Thymus (tissue), 11 donors: ENCODE results near the gene ATXN1. TPM values are rescaled to one million over a fixed set of nuclear protein-coding genes. Genes with fewer than 3 reads are reported as not detected.
A peak's percentile ranks its signal among the peaks of the same experiment; 100 is the strongest.

Experiments used
- DNase-seq, 9 donors: peaks; one replicate each; pipeline ENCODE4 v3.0.0-alpha.2; 2013; ENCODE audit warnings: low spot score in 9 of 9, low read depth in 6 of 9, missing footprints in 1 of 9
- H3K27ac ChIP-seq, 2 donors: one replicate each; pipeline ENCODE4 v1.5.1; 2013; ENCODE audit warnings: control low read depth in 1 of 2, low read depth in 1 of 2, low read length in 1 of 2, mild to moderate bottlenecking in 1 of 2, moderate library complexity in 1 of 2
- H3K27me3 ChIP-seq, 2 donors: one replicate each; pipeline ENCODE4 v1.5.1; 2013; ENCODE audit warnings: low read length in 1 of 2; ENCODE audit not compliant: control insufficient read depth in 2 of 2, insufficient read depth in 1 of 2
- H3K36me3 ChIP-seq, 2 donors: one replicate each; pipeline ENCODE4 v1.5.1; 2013; ENCODE audit warnings: low read length in 1 of 2, mild to moderate bottlenecking in 1 of 2, moderate library complexity in 1 of 2; ENCODE audit not compliant: control insufficient read depth in 2 of 2, insufficient read depth in 2 of 2
- H3K4me1 ChIP-seq, 2 donors: one replicate each; pipeline ENCODE4 v1.5.1; 2013; ENCODE audit warnings: low read length in 2 of 2; ENCODE audit not compliant: control insufficient read depth in 2 of 2, insufficient read depth in 2 of 2
- H3K4me3 ChIP-seq, 2 donors: one replicate each; pipeline ENCODE4 v1.5.1; 2013; ENCODE audit warnings: low read length in 2 of 2, control low read depth in 1 of 2, mild to moderate bottlenecking in 1 of 2
- H3K9me3 ChIP-seq, 2 donors: one replicate each; pipeline ENCODE4 v1.5.1; 2013; ENCODE audit warnings: low read length in 1 of 2, mild to moderate bottlenecking in 1 of 2; ENCODE audit not compliant: control insufficient read depth in 2 of 2, insufficient read depth in 1 of 2
- WGBS: extraction: QIAGEN DNeasy Blood & Tissue Kit; methylation state at CpG from one replicate; pipeline ENCODE4 v1.1.7; 2013; 5-methylcytosine and 5-hydroxymethylcytosine counted together
- polyA plus RNA-seq: library from polyadenylated mRNA; stranded (reverse); fragments of 200-250 nt; gene quantifications from one replicate; pipeline ENCODE4 v1.2.3, GENCODE V29; 2013
- total RNA-seq: library from RNA; stranded (reverse); fragments of 120-200 nt; gene quantifications from one replicate; pipeline ENCODE4 v1.2.4, GENCODE V29; 2013
- donor health status: healthy.

ATXN1 gene
- total and polyA plus RNA-seq, 2 donors = 6.8 to 7.1 TPM

- Histone ChIP-seq H3K27me3 (no peaks in the 10 kb centered on the region), H3K27ac (peak overlapping the region; percentile 96 to 98), H3K4me1 (peaks cover 58 to 79% of the 10 kb centered on the region in 2 donors), H3K4me3 (peak overlapping the region; percentile 6 to 28), H3K9me3 (no peaks in the 10 kb centered on the region), H3K36me3 (no peaks in the 10 kb centered on the region)
- WGBS = 21% methylated on average over 16 of the region's 16 CpGs
- peak in 8 of 9 donors; percentile 49 to 91 (median 75) for DNase-seq
These were observed 441.3 kb downstream of the ATXN1 start for GRCh38 chr6:16319813-16320532.

GRCh38 chr6:16318953-16319720, 442.1 kb downstream of the ATXN1 start:
- H3K4me1 ChIP-seq = peaks cover 52 to 73% of the 10 kb centered on the region in 2 donors
- 96% methylated on average over 8 of the region's 8 CpGs for WGBS
- peak overlapping the region; percentile 85 to 96 for H3K27ac ChIP-seq
- no peaks in the 10 kb centered on the region for H3K27me3 ChIP-seq
- H3K9me3 ChIP-seq = no peaks in the 10 kb centered on the region
- no peaks in the 10 kb centered on the region for H3K36me3 ChIP-seq
- no peak for DNase-seq
- peak overlapping the region in 1 of 2 donors; percentile 9 for H3K4me3 ChIP-seq

GRCh38 chr6:16318538-16318937, 442.7 kb downstream of the ATXN1 start:
- peak overlapping the region; percentile 79 to 96 for H3K27ac ChIP-seq
- WGBS = 25% methylated on average over 6 of the region's 6 CpGs
- H3K27me3 ChIP-seq = no peaks in the 10 kb centered on the region
- peaks cover 46 to 67% of the 10 kb centered on the region in 2 donors for H3K4me1 ChIP-seq
- no peaks in the 10 kb centered on the region for H3K36me3 ChIP-seq
- no peak overlapping the region for H3K4me3 ChIP-seq
- peak in 1 of 9 donors; percentile 65 for DNase-seq
- no peaks in the 10 kb centered on the region for H3K9me3 ChIP-seq

GRCh38 chr6:16316741-16317251, 444.5 kb downstream of the ATXN1 start:
- WGBS = 70% methylated on average over 7 of the region's 7 CpGs
- Histone ChIP-seq H3K27me3 (no peaks in the 10 kb centered on the region), H3K4me3 (no peak overlapping the region), H3K9me3 (no peaks in the 10 kb centered on the region), H3K36me3 (no peaks in the 10 kb centered on the region), H3K27ac (no peak overlapping the region), H3K4me1 (peaks cover 32 to 50% of the 10 kb centered on the region in 2 donors)
- peak in 3 of 9 donors; percentile 43 to 73 (median 44) for DNase-seq

- no peaks in the 10 kb centered on the region for H3K27me3 ChIP-seq
- DNase-seq = no peak
- 99% methylated on average over 4 of the region's 4 CpGs for WGBS
- no peak overlapping the region for H3K27ac ChIP-seq
- no peaks in the 10 kb centered on the region for H3K9me3 ChIP-seq
- peaks cover 13 to 28% of the 10 kb centered on the region in 2 donors for H3K4me1 ChIP-seq
- no peak overlapping the region for H3K4me3 ChIP-seq
- no peaks in the 10 kb centered on the region for H3K36me3 ChIP-seq
These were observed 447.0 kb downstream of the ATXN1 start for GRCh38 chr6:16314296-16314695.

- Histone ChIP-seq H3K9me3 (no peaks in the 10 kb centered on the region), H3K4me1 (peaks cover 11 to 23% of the 10 kb centered on the region in 2 donors), H3K4me3 (no peak overlapping the region), H3K27ac (no peak overlapping the region), H3K27me3 (no peaks in the 10 kb centered on the region), H3K36me3 (no peaks in the 10 kb centered on the region)
- no peak for DNase-seq
- WGBS = 85% methylated on average over 9 of the region's 9 CpGs
These were observed 447.5 kb downstream of the ATXN1 start for GRCh38 chr6:16313732-16314131.

DNA sequence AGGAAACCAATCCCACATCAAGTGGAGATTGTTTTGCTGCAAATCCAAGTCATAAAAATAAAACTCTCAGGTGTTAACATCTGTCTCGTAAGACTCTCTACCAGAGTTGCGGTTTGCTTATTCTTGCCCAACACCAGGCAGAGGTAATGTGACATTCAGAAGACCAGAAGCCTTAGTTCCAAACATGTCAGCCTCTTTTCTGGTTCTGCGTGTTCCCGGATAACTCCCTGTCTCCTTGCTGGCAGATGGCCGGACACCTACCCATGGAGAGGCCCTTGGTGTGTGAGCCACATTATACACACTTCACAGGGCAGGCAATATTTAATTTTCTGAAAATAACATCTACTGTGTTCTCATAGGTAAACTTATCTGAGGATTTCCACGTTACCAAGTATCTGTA, 449.5 kb downstream of the ATXN1 start:
- Histone ChIP-seq H3K27ac (no peak overlapping the region), H3K36me3 (no peaks in the 10 kb centered on the region), H3K9me3 (no peaks in the 10 kb centered on the region), H3K27me3 (no peaks in the 10 kb centered on the region), H3K4me1 (peaks cover under 1 to 5% of the 10 kb centered on the region in 2 donors), H3K4me3 (no peak overlapping the region)
- no peak for DNase-seq
- WGBS = 92% methylated on average over 6 of the region's 6 CpGs

- no peak for DNase-seq
- 96% methylated on average over 20 of the region's 20 CpGs for WGBS
- H3K4me3 ChIP-seq = no peak overlapping the region
These were observed 454.9 kb downstream of the ATXN1 start for GRCh38 chr6:16306334-16306733.

GRCh38 chr6:16305788-16306187, 455.5 kb downstream of the ATXN1 start:
- no peak overlapping the region for H3K27ac ChIP-seq
- peaks cover 0 to 3% of the 10 kb centered on the region in 2 donors for H3K36me3 ChIP-seq
- no peaks in the 10 kb centered on the region for H3K4me1 ChIP-seq
- DNase-seq = no peak
- no peak overlapping the region for H3K4me3 ChIP-seq
- H3K27me3 ChIP-seq = peaks cover 0 to 10% of the 10 kb centered on the region in 2 donors
- WGBS = 94% methylated on average over 19 of the region's 19 CpGs
- no peaks in the 10 kb centered on the region for H3K9me3 ChIP-seq

More at GRCh38 chr6:16306334-16306733, 454.9 kb downstream of the ATXN1 start:
- H3K9me3 ChIP-seq = no peaks in the 10 kb centered on the region
- peaks cover 0 to 3% of the 10 kb centered on the region in 2 donors for H3K36me3 ChIP-seq
- H3K27me3 ChIP-seq = peaks cover 0 to 10% of the 10 kb centered on the region in 2 donors
- H3K27ac ChIP-seq = no peak overlapping the region
- H3K4me1 ChIP-seq = no peaks in the 10 kb centered on the region
